Peyer's patch (tissue), 4 donors: ENCODE results near the gene GGCX. TPM values are rescaled to one million over a fixed set of nuclear protein-coding genes. Genes with fewer than 3 reads are reported as not detected.

Experiments used
- DNase-seq, 3 donors: peaks; one replicate each; pipeline ENCODE4 v3.0.0-alpha.2; 2017 to 2019
- H3K27ac ChIP-seq, 4 donors: fragments of 200-600 bp; sonication (generic); one replicate each; pipeline ENCODE4 v1.5.1; 2016 to 2019
- H3K27me3 ChIP-seq, 2 donors: fragments of 200-600 bp; sonication (generic); one replicate each; pipeline ENCODE4 v1.5.1; 2019
- H3K36me3 ChIP-seq, 3 donors: fragments of 200-600 bp; sonication (generic); one replicate each; pipeline ENCODE4 v1.5.1; 2016 to 2019
- H3K4me1 ChIP-seq, 4 donors: fragments of 200-600 bp; sonication (generic); one replicate each; pipeline ENCODE4 v1.5.1; 2016 to 2019
- H3K4me3 ChIP-seq, 4 donors: fragments of 200-600 bp; sonication (generic); 1 replicate in 3 of 4; 2 replicates in 1 of 4; pipeline ENCODE4 v1.5.1; 2016 to 2019; ENCODE audit warnings: mild to moderate bottlenecking in 1 of 4
- H3K9me3 ChIP-seq, 4 donors: fragments of 200-600 bp; sonication (generic); one replicate each; pipeline ENCODE4 v1.5.1; 2016 to 2019; ENCODE audit warnings: mild to moderate bottlenecking in 1 of 4
- POLR2A ChIP-seq, 2 donors: fragments of 450-650 bp; IDR thresholded peaks; one replicate each; pipeline ENCODE4 v1.5.1; 2017; ENCODE audit warnings: antibody characterized with exemption in 2 of 2, mild to moderate bottlenecking in 2 of 2, moderate library complexity in 2 of 2
- total RNA-seq, 4 donors: library from RNA; depleted of rRNA; stranded (reverse); fragments of >200 nt; gene quantifications; one replicate each; pipeline ENCODE4 v1.1.0, GENCODE V29; 2016
- TF ChIP-seq, protein P1 (sequence below), 6 experiments: fragments of 450-650 bp in 4 of 6; fragments of 200-600 bp in 2 of 6; sonication (generic) in 1 of 6; IDR thresholded peaks; one replicate each; pipeline ENCODE4 v1.5.1; 2017 to 2019; ENCODE audit warnings: antibody characterized with exemption in 6 of 6, mild to moderate bottlenecking in 3 of 6, moderate library complexity in 1 of 6

Gene GGCX
- total RNA-seq, 4 donors from 2014 or later, result 21.3 to 38.0 (median 31.1) TPM

DNA sequence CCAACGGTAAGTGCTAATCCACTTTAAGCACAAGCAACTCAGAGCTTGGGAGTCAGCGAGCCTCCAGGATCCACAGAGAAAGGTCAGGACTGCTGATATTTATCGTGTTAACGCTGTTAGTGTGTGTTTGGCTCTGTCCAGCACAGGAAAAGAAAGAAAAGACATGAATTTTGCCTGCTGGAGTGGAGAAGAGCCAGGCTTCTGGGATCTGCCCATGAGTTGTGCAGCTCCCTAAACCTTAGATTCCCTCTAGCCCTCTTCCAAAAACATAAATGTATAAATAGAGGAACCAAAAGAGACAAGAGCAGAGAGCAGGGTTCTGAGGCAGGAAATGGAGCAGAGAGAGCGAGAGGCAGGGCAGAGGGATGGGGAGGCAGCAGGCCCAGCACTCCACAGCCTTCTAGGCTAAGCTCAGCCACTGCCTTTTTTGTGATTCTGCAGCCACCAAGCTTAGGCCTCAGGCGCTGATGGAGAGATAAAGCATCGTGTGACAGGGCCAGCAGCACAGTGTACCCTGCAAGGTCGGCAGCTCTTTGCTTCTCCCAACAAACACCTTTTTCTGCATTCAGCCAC lies 36.9 kb downstream of the GGCX start:
- Histone ChIP-seq H3K4me1 (peaks cover 0 to 22% (median 0%) of the 10 kb centered on the region in 4 donors), H3K36me3 (no peaks in the 10 kb centered on the region), H3K27ac (peak overlapping the region in 3 of 4 donors; percentile 25 to 50 (median 35)), H3K27me3 (no peaks in the 10 kb centered on the region), H3K4me3 (no peak overlapping the region), H3K9me3 (no peaks in the 10 kb centered on the region)
- TF ChIP-seq, protein P1, sequence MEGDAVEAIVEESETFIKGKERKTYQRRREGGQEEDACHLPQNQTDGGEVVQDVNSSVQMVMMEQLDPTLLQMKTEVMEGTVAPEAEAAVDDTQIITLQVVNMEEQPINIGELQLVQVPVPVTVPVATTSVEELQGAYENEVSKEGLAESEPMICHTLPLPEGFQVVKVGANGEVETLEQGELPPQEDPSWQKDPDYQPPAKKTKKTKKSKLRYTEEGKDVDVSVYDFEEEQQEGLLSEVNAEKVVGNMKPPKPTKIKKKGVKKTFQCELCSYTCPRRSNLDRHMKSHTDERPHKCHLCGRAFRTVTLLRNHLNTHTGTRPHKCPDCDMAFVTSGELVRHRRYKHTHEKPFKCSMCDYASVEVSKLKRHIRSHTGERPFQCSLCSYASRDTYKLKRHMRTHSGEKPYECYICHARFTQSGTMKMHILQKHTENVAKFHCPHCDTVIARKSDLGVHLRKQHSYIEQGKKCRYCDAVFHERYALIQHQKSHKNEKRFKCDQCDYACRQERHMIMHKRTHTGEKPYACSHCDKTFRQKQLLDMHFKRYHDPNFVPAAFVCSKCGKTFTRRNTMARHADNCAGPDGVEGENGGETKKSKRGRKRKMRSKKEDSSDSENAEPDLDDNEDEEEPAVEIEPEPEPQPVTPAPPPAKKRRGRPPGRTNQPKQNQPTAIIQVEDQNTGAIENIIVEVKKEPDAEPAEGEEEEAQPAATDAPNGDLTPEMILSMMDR (IDR thresholded peaks at IDR 0.05), result no peak
- TF ChIP-seq POLR2A (IDR thresholded peaks at IDR 0.05), result no peak
- no peak for DNase-seq

GRCh38 chr2:85523903-85524335 lies 37.4 kb downstream of the GGCX start:
- TF ChIP-seq, protein P1 (IDR thresholded peaks at IDR 0.05), result no peak
- no peak for TF ChIP-seq POLR2A (IDR thresholded peaks at IDR 0.05)
- Histone ChIP-seq H3K27me3 (no peaks in the 10 kb centered on the region), H3K4me3 (no peak overlapping the region), H3K9me3 (no peaks in the 10 kb centered on the region), H3K4me1 (peaks cover 0 to 22% (median 0%) of the 10 kb centered on the region in 4 donors), H3K36me3 (no peaks in the 10 kb centered on the region), H3K27ac (peak overlapping the region in 3 of 4 donors; percentile 31 to 50 (median 35))
- no peak for DNase-seq

- H3K4me1 ChIP-seq, result peaks cover 0 to 22% (median 0%) of the 10 kb centered on the region in 4 donors
- H3K27ac ChIP-seq, result peak overlapping the region in 3 of 4 donors; percentile 31 to 50 (median 35)
- no peaks in the 10 kb centered on the region for H3K9me3 ChIP-seq
- no peak overlapping the region for H3K4me3 ChIP-seq
- no peaks in the 10 kb centered on the region for H3K27me3 ChIP-seq
- H3K36me3 ChIP-seq, result no peaks in the 10 kb centered on the region
- no peak for DNase-seq
- TF ChIP-seq POLR2A (IDR thresholded peaks at IDR 0.05), result no peak
- TF ChIP-seq, protein P1 (IDR thresholded peaks at IDR 0.05), result no peak
These were observed 38.0 kb downstream of the GGCX start for GRCh38 chr2:85523062-85523902.

DNA sequence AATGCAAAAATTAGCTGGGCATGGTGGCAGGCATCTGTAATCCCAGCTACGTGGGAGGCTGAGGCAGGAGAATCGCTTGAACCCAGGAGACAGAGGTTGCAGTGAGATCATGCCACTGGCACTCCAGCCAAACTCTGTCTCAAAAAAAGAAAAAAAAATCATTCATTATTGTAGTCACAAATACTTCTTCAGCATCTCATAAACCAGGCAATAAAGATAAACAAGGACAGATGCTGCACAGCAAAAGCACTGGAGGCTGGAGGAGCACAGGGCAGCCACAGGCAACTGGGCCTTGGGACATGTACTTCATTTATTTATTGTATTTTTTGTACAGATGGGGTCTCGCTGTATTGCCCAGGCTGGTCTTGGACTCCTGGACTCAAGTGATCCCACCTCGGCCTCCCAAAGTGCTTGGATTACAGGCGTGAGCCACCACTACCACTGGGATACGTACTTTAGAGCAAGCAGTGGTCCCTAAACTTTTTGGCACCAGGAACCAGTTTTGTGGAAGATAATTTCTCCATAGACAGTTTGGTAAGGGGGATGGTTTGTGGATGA lies 39.1 kb downstream of the GGCX start:
- no peak for DNase-seq
- Histone ChIP-seq H3K27ac (no peak overlapping the region), H3K36me3 (no peaks in the 10 kb centered on the region), H3K4me3 (no peak overlapping the region), H3K9me3 (no peaks in the 10 kb centered on the region), H3K4me1 (peaks cover 0 to 22% (median 0%) of the 10 kb centered on the region in 4 donors), H3K27me3 (no peaks in the 10 kb centered on the region)
- no peak for TF ChIP-seq POLR2A (IDR thresholded peaks at IDR 0.05)
- TF ChIP-seq, protein P1 (IDR thresholded peaks at IDR 0.05), result no peak

DNA sequence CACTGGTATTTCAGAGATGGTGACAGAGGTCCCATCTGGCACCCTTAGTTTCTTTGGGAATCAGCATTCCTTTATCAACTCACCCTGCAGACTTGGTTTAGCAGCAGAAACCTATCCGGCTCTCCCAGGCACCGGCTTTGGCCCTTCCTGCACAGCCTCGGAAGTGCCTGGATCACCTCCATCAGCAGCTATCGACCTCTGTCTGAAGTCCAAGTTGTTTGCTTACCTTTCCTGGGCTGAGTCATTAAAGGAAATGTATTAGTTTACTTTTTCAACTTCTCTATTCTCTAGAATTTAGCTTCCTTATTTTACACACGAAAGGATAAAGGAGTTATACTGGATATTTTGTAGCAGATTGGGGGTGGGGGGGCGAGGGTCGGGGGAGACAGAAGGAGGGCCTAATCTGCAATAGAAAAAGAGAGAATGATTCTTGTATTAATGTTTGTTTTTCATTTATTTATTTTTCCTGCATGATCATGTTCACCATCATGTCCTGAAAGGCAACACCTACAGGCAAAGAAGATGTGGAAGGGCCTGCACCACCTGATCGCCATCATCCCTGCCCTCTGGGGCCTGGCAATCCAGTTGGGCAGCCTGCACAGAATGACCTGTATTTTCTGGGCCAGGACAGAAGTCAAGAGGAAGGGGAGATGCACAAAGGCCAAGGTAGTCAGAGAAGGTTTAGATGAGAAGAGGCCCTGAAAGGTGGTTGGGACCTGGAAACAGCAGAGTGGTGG lies 44.5 kb downstream of the GGCX start:
- H3K36me3 ChIP-seq, result no peaks in the 10 kb centered on the region
- DNase-seq, result peak in 2 of 3 donors; percentile 69 to 81
- TF ChIP-seq POLR2A (IDR thresholded peaks at IDR 0.05), result peak; percentile 10 to 12
- TF ChIP-seq, protein P1 (IDR thresholded peaks at IDR 0.05), result no peak
- peaks cover 0 to 11% (median 0%) of the 10 kb centered on the region in 4 donors for H3K4me1 ChIP-seq
- no peaks in the 10 kb centered on the region for H3K9me3 ChIP-seq
- H3K4me3 ChIP-seq, result no peak overlapping the region
- H3K27me3 ChIP-seq, result no peaks in the 10 kb centered on the region
- H3K27ac ChIP-seq, result peak overlapping the region in 3 of 4 donors; percentile 36 to 81 (median 81)
